Trophoblast cell (in vitro differentiated cells and primary cell): Measurements from ENCODE around the gene MTMR2.

Source experiments
- DNase-seq, 2 donors: peaks; one replicate each; pipeline ENCODE4 v3.0.0-alpha.2; 2016
- H2AFZ ChIP-seq: 2 replicates; pipeline ENCODE4 v1.6.1; 2013; ENCODE audit warnings: low read length, moderate library complexity, mild to moderate bottlenecking; ENCODE audit not compliant: insufficient read depth, poor library complexity
- H2AK5ac ChIP-seq: 2 replicates; pipeline ENCODE4 v1.6.1; 2013; ENCODE audit warnings: mild to moderate bottlenecking, low read length
- H2BK120ac ChIP-seq: 2 replicates; pipeline ENCODE4 v1.6.1; 2013; ENCODE audit warnings: low read length, mild to moderate bottlenecking, moderate library complexity; ENCODE audit not compliant: insufficient read depth, poor library complexity
- H2BK12ac ChIP-seq: 2 replicates; pipeline ENCODE4 v1.6.1; 2013; ENCODE audit warnings: mild to moderate bottlenecking, low read length, moderate library complexity
- H2BK5ac ChIP-seq: 2 replicates; pipeline ENCODE4 v1.6.1; 2013; ENCODE audit warnings: low read length, low read depth, moderate library complexity, mild to moderate bottlenecking; ENCODE audit not compliant: poor library complexity
- H3K14ac ChIP-seq: 2 replicates; pipeline ENCODE4 v1.6.1; 2013; ENCODE audit warnings: mild to moderate bottlenecking, low read length
- H3K18ac ChIP-seq: 2 replicates; pipeline ENCODE4 v1.6.1; 2013; ENCODE audit warnings: mild to moderate bottlenecking, low read length
- H3K23ac ChIP-seq: 2 replicates; pipeline ENCODE4 v1.6.1; 2013; ENCODE audit warnings: low read length
- H3K27ac ChIP-seq: 2 replicates; pipeline ENCODE4 v1.5.1; 2013; ENCODE audit warnings: low read depth, mild to moderate bottlenecking, inconsistent platforms, low read length, moderate library complexity
- H3K27me3 ChIP-seq: 2 replicates; pipeline ENCODE4 v1.6.1; 2013; ENCODE audit warnings: inconsistent platforms, mild to moderate bottlenecking, low read length, moderate library complexity; ENCODE audit not compliant: insufficient read depth
- H3K36me3 ChIP-seq, 2 experiments: 1 replicate in 1 of 2; 2 replicates in 1 of 2; pipeline ENCODE4 v1.6.1; 2013; ENCODE audit warnings: low read length in 2 of 2, mild to moderate bottlenecking in 2 of 2, moderate library complexity in 1 of 2; ENCODE audit not compliant: insufficient read depth in 2 of 2, control insufficient read depth in 1 of 2
- H3K4ac ChIP-seq: 2 replicates; pipeline ENCODE4 v1.6.1; 2013; ENCODE audit warnings: low read depth, mild to moderate bottlenecking, low read length, moderate library complexity
- H3K4me1 ChIP-seq, 2 experiments: 1 replicate in 1 of 2; 2 replicates in 1 of 2; pipeline ENCODE4 v1.6.1; 2013; ENCODE audit warnings: low read length in 2 of 2, mild to moderate bottlenecking in 2 of 2, moderate library complexity in 1 of 2; ENCODE audit not compliant: insufficient read depth in 2 of 2, control insufficient read depth in 1 of 2
- H3K4me2 ChIP-seq: 2 replicates; pipeline ENCODE4 v1.6.1; 2013; ENCODE audit warnings: inconsistent platforms, mild to moderate bottlenecking, low read length, moderate library complexity
- H3K4me3 ChIP-seq: 2 replicates; pipeline ENCODE4 v1.5.1; 2013; ENCODE audit warnings: mild to moderate bottlenecking, low read depth, low read length, inconsistent platforms
- H3K79me1 ChIP-seq: one replicate; pipeline ENCODE4 v1.6.1; 2013; ENCODE audit warnings: low read length
- H3K79me2 ChIP-seq: 2 replicates; pipeline ENCODE4 v1.6.1; 2013; ENCODE audit warnings: low read length, mild to moderate bottlenecking; ENCODE audit not compliant: control insufficient read depth, insufficient read depth, poor library complexity
- H3K9ac ChIP-seq: 2 replicates; pipeline ENCODE4 v1.6.1; 2013; ENCODE audit warnings: mild to moderate bottlenecking, low read length
- H3K9me3 ChIP-seq: 2 replicates; pipeline ENCODE4 v1.6.1; 2013; ENCODE audit warnings: low read depth, mild to moderate bottlenecking, control low read depth, inconsistent platforms, low read length; ENCODE audit not compliant: insufficient read depth
- H4K12ac ChIP-seq: 2 replicates; pipeline ENCODE4 v1.6.1; 2013; ENCODE audit warnings: low read depth, mild to moderate bottlenecking, low read length, moderate library complexity
- H4K8ac ChIP-seq: 2 replicates; pipeline ENCODE4 v1.6.1; 2013; ENCODE audit warnings: low read depth, mild to moderate bottlenecking, low read length, moderate library complexity
- H4K91ac ChIP-seq: one replicate; pipeline ENCODE4 v1.6.1; 2013; ENCODE audit warnings: low read depth, mild to moderate bottlenecking, low read length, moderate library complexity
- WGBS: extraction: QIAGEN DNeasy Blood & Tissue Kit; methylation state at CpG from one replicate; pipeline ENCODE4 v1.1.7; 2013; ENCODE audit warnings: missing lambda C conversion rate; ENCODE audit not compliant: insufficient read length, insufficient coverage; ENCODE audit errors: extremely low coverage; 5-methylcytosine and 5-hydroxymethylcytosine counted together

The MTMR2 gene

GRCh38 chr11:95805869-95806268, 118.0 kb downstream of the MTMR2 start:
- no peak for DNase-seq
- H3K79me1 ChIP-seq, result no peaks in the 10 kb centered on the region
- H3K14ac ChIP-seq, result no peak overlapping the region
- H2AK5ac ChIP-seq, result no peak overlapping the region
- no peak overlapping the region for H3K9ac ChIP-seq
- no peak overlapping the region for H2BK120ac ChIP-seq
- no peak overlapping the region for H3K18ac ChIP-seq
- H3K9me3 ChIP-seq, result peaks cover 8% of the 10 kb centered on the region
- no peaks in the 10 kb centered on the region for H3K79me2 ChIP-seq
- no peak overlapping the region for H2AFZ ChIP-seq
- peaks cover 10 to 12% of the 10 kb centered on the region in 2 experiments for H3K36me3 ChIP-seq
- no peak overlapping the region for H2BK12ac ChIP-seq
- H3K4ac ChIP-seq, result no peak overlapping the region
- no peaks in the 10 kb centered on the region for H3K27me3 ChIP-seq
- no CpG with 5 or more reads among the region's 2 CpGs for WGBS
- H2BK5ac ChIP-seq, result no peak overlapping the region
- no peak overlapping the region for H4K12ac ChIP-seq
- H3K4me2 ChIP-seq, result no peak overlapping the region
- no peak overlapping the region for H3K23ac ChIP-seq
- H3K27ac ChIP-seq, result no peak overlapping the region
- H3K4me3 ChIP-seq, result no peak overlapping the region
- H4K91ac ChIP-seq, result no peak overlapping the region
- no peaks in the 10 kb centered on the region for H3K4me1 ChIP-seq
- no peak overlapping the region for H4K8ac ChIP-seq

DNA sequence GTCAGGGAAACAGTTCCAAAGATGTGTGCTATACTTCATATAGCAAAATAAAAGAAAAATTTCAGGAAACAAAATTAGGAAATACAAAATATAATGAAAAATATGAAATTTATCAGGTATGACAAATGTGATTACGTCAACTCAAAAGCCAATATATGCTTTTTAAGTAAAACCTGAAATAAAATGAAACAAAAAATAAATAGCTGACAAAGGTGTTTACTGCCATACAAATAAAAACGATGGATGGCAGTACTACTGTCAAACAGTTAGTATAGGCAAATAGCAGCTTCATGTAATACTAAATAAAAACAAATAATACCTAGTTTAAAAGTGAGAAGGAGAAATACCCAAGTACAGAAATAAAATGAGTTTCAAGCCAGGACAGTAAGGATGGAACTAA, 119.9 kb downstream of the MTMR2 start:
- no CpG with 5 or more reads among the region's 2 CpGs for WGBS
- no peak overlapping the region for H3K9ac ChIP-seq
- DNase-seq, result no peak

GRCh38 chr11:95802806-95803205, 121.1 kb downstream of the MTMR2 start:
- no peak overlapping the region for H3K14ac ChIP-seq
- no peak overlapping the region for H3K27ac ChIP-seq
- no peak overlapping the region for H2BK120ac ChIP-seq
- H3K18ac ChIP-seq, result no peak overlapping the region
- H3K9ac ChIP-seq, result no peak overlapping the region
- H3K4ac ChIP-seq, result no peak overlapping the region
- no peak overlapping the region for H4K8ac ChIP-seq
- no peaks in the 10 kb centered on the region for H3K79me2 ChIP-seq
- no peak overlapping the region for H2BK5ac ChIP-seq
- WGBS, result no CpG with 5 or more reads among the region's 1 CpG
- no peaks in the 10 kb centered on the region for H3K4me1 ChIP-seq
- H3K23ac ChIP-seq, result no peak overlapping the region
- H3K4me2 ChIP-seq, result no peak overlapping the region
- no peaks in the 10 kb centered on the region for H3K79me1 ChIP-seq
- peaks cover 8% of the 10 kb centered on the region for H3K9me3 ChIP-seq
- no peak overlapping the region for H4K12ac ChIP-seq
- H2AFZ ChIP-seq, result no peak overlapping the region
- H2BK12ac ChIP-seq, result no peak overlapping the region
- no peak for DNase-seq
- no peak overlapping the region for H3K4me3 ChIP-seq
- H3K36me3 ChIP-seq, result peaks cover 13 to 14% of the 10 kb centered on the region in 2 experiments
- no peak overlapping the region for H2AK5ac ChIP-seq
- H3K27me3 ChIP-seq, result no peaks in the 10 kb centered on the region
- no peak overlapping the region for H4K91ac ChIP-seq

More for the DNA sequence above, 119.9 kb downstream of the MTMR2 start:
- no peak overlapping the region for H2BK120ac ChIP-seq
- no peak overlapping the region for H2BK12ac ChIP-seq
- H3K9me3 ChIP-seq, result peaks cover 8% of the 10 kb centered on the region
- H4K12ac ChIP-seq, result no peak overlapping the region
- H3K23ac ChIP-seq, result no peak overlapping the region
- no peak overlapping the region for H2BK5ac ChIP-seq
- no peak overlapping the region for H3K18ac ChIP-seq
- no peak overlapping the region for H2AFZ ChIP-seq
- H3K4me1 ChIP-seq, result no peaks in the 10 kb centered on the region
- no peaks in the 10 kb centered on the region for H3K79me2 ChIP-seq
- no peak overlapping the region for H4K91ac ChIP-seq
- H2AK5ac ChIP-seq, result no peak overlapping the region
- H3K4me3 ChIP-seq, result no peak overlapping the region
- H3K36me3 ChIP-seq, result peaks cover 13 to 14% of the 10 kb centered on the region in 2 experiments
- no peaks in the 10 kb centered on the region for H3K27me3 ChIP-seq
- no peak overlapping the region for H3K4ac ChIP-seq
- no peak overlapping the region for H3K27ac ChIP-seq
- H3K14ac ChIP-seq, result no peak overlapping the region
- H3K79me1 ChIP-seq, result no peaks in the 10 kb centered on the region
- H4K8ac ChIP-seq, result no peak overlapping the region
- H3K4me2 ChIP-seq, result no peak overlapping the region

DNA sequence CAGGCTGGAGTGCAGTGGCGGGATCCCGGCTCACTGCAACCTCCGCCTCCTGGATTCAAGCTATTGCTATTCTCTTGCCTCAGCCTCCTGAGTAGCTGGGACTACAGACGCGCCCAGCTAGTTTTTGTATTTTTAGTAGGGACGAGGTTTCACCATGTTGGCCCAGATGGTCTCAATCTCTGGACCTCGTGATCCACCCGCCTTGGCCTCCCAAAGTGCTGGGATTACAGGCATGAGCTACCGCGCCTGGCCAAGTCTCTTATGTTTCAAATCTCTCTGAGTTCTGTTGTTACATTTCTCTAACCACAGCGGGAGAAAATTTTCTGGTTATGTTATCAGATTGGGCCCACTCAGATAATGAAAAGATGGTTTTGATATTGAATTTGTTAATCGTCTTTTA, 123.5 kb downstream of the MTMR2 start:
- no peak overlapping the region for H3K4ac ChIP-seq
- no peak overlapping the region for H3K9ac ChIP-seq
- H3K9me3 ChIP-seq, result no peaks in the 10 kb centered on the region
- no peaks in the 10 kb centered on the region for H3K27me3 ChIP-seq
- no peak for DNase-seq
- H2AFZ ChIP-seq, result no peak overlapping the region
- H2BK12ac ChIP-seq, result no peak overlapping the region
- WGBS, result no CpG with 5 or more reads among the region's 12 CpGs
- H2AK5ac ChIP-seq, result no peak overlapping the region
- H3K4me1 ChIP-seq, result no peaks in the 10 kb centered on the region
- H3K14ac ChIP-seq, result no peak overlapping the region
- H3K18ac ChIP-seq, result no peak overlapping the region
- no peak overlapping the region for H4K8ac ChIP-seq
- no peak overlapping the region for H4K91ac ChIP-seq
- no peak overlapping the region for H3K4me2 ChIP-seq
- no peak overlapping the region for H3K23ac ChIP-seq
- H2BK5ac ChIP-seq, result no peak overlapping the region
- H3K36me3 ChIP-seq, result peaks cover 2 to 5% of the 10 kb centered on the region in 2 experiments
- no peak overlapping the region for H2BK120ac ChIP-seq
- no peak overlapping the region for H3K27ac ChIP-seq
- H3K79me1 ChIP-seq, result no peaks in the 10 kb centered on the region
- no peak overlapping the region for H3K4me3 ChIP-seq
- H3K79me2 ChIP-seq, result no peaks in the 10 kb centered on the region
- H4K12ac ChIP-seq, result no peak overlapping the region
